ENCODE measurements around the gene CPNE2.
"Not testable (repeated sequence)": the region's sequence is repeated elsewhere in the genome, so short reads cannot be mapped to it uniquely, and the experiment has no call there.

Gene CPNE2

DNA sequence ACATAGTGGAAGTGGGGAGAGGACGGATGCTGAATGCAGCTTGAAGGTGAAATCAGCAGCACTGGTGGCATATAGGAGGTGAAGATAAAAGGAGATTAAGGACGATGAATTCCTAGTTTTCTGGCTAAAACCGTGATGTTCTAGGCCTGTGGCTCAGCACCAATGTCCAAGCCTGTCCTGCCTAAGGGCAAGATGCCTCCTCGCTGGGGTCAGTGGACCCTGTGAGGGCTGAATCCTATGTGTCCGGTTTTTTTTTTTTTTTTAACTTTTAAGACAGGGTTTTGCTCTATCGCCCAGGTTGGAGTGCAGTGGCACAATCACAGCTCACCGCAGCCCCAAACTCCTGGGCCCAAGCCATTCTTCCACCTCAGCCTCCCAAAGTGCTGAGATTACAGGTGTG lies 12.8 kb downstream of the CPNE2 start:
- no peak for DNase-seq
- no peak overlapping the region for H3K4me3 ChIP-seq (ENCODE audit: low read depth, low read length)
- H3K27me3 ChIP-seq (ENCODE audit: insufficient read depth, low read depth, severe bottlenecking): no peaks in the 10 kb centered on the region
- no peaks in the 10 kb centered on the region for H3K36me3 ChIP-seq
- TF ChIP-seq, protein P1, sequence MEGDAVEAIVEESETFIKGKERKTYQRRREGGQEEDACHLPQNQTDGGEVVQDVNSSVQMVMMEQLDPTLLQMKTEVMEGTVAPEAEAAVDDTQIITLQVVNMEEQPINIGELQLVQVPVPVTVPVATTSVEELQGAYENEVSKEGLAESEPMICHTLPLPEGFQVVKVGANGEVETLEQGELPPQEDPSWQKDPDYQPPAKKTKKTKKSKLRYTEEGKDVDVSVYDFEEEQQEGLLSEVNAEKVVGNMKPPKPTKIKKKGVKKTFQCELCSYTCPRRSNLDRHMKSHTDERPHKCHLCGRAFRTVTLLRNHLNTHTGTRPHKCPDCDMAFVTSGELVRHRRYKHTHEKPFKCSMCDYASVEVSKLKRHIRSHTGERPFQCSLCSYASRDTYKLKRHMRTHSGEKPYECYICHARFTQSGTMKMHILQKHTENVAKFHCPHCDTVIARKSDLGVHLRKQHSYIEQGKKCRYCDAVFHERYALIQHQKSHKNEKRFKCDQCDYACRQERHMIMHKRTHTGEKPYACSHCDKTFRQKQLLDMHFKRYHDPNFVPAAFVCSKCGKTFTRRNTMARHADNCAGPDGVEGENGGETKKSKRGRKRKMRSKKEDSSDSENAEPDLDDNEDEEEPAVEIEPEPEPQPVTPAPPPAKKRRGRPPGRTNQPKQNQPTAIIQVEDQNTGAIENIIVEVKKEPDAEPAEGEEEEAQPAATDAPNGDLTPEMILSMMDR (IDR thresholded peaks at IDR 0.05; ENCODE audit: low read depth, low read length): no peak
- H3K9me3 ChIP-seq (ENCODE audit: severe bottlenecking): no peaks in the 10 kb centered on the region
- no peak overlapping the region for H3K27ac ChIP-seq

DNA sequence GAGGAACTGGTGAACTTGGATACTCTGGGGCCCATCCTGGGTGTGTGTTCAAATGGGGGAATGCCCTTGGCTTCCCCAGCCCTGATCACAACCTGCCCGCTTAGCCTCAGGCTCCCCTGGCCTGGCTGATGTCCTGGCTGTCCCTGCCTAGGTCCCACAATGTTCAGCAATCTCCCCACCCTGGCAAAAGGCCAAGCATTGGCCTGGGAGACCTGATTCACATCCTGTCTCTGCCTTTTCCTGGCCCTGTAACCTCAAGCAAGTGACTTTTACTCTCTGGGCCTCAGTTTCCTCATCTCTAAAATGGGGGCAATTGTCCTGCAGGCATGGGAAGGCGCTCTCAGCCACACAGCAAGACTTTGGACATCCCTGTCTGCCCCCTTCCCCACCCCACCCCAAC lies 14.4 kb downstream of the CPNE2 start:
- DNase-seq: no peak
- TF ChIP-seq, protein P1 (IDR thresholded peaks at IDR 0.05; ENCODE audit: low read depth, low read length): no peak
- Histone ChIP-seq H3K36me3 (no peaks in the 10 kb centered on the region), H3K9me3 (ENCODE audit: severe bottlenecking) (no peaks in the 10 kb centered on the region), H3K27ac (no peak overlapping the region), H3K27me3 (ENCODE audit: insufficient read depth, low read depth, severe bottlenecking) (no peaks in the 10 kb centered on the region), H3K4me3 (ENCODE audit: low read depth, low read length) (no peak overlapping the region)

DNA sequence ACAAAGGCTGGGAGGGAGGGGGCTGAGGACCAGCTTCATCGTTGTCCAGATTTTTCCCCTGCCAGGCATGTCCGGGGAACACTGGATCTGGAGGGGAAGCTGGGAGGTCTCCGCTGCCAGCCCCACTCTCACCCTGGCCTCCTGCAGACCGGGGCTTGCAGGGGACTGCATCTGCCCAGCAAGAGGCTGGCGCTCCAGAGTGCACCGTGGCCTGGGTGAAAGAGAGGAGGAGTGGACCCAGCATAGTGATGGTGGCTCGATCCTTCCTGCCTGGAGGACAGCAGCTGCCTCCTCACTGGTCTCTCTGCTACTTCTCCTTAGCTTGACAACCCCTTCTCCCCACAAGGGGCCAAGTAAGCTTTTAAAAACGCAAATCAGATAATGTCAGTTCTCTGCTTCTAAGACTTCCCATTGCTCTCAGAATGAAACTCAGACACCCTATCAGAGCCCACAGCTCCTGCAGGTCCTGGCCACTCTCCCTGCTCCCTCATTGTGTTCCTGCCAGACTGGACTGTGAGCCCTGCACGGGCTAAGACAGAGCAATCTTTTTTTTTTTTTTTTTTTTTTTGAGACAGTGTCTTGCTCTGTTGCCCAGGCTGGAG lies 15.0 kb downstream of the CPNE2 start:
- H3K36me3 ChIP-seq: no peaks in the 10 kb centered on the region
- no peak for DNase-seq
- no peak overlapping the region for H3K27ac ChIP-seq
- H3K27me3 ChIP-seq (ENCODE audit: insufficient read depth, low read depth, severe bottlenecking): no peaks in the 10 kb centered on the region
- no peaks in the 10 kb centered on the region for H3K9me3 ChIP-seq (ENCODE audit: severe bottlenecking)
- no peak overlapping the region for H3K4me3 ChIP-seq (ENCODE audit: low read depth, low read length)
- TF ChIP-seq, protein P1 (IDR thresholded peaks at IDR 0.05; ENCODE audit: low read depth, low read length): no peak

DNA sequence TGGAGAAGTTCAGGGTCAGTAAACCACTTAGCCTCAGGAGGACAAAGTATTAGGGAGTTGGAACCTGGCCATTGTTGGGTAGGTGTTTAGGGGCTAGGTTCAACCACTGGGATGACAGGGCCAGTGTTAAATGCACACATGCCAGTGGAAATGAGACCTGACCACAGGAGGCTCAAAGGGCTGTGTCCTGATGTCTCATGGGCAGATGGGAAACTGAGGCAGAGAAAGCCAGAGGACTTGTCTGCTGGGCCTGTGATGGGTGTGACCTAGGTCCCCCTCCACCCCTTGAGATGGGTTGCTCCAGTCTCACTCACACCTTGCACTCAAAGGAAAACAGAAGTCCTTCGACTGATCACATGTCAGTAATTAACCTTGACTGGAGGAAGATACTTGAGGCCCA lies 16.0 kb downstream of the CPNE2 start:
- DNase-seq: no peak
- Histone ChIP-seq H3K27me3 (ENCODE audit: insufficient read depth, low read depth, severe bottlenecking) (no peaks in the 10 kb centered on the region), H3K27ac (no peak overlapping the region), H3K9me3 (ENCODE audit: severe bottlenecking) (no peaks in the 10 kb centered on the region), H3K4me3 (ENCODE audit: low read depth, low read length) (no peak overlapping the region), H3K36me3 (no peaks in the 10 kb centered on the region)
- TF ChIP-seq, protein P1 (IDR thresholded peaks at IDR 0.05; ENCODE audit: low read depth, low read length): no peak

DNA sequence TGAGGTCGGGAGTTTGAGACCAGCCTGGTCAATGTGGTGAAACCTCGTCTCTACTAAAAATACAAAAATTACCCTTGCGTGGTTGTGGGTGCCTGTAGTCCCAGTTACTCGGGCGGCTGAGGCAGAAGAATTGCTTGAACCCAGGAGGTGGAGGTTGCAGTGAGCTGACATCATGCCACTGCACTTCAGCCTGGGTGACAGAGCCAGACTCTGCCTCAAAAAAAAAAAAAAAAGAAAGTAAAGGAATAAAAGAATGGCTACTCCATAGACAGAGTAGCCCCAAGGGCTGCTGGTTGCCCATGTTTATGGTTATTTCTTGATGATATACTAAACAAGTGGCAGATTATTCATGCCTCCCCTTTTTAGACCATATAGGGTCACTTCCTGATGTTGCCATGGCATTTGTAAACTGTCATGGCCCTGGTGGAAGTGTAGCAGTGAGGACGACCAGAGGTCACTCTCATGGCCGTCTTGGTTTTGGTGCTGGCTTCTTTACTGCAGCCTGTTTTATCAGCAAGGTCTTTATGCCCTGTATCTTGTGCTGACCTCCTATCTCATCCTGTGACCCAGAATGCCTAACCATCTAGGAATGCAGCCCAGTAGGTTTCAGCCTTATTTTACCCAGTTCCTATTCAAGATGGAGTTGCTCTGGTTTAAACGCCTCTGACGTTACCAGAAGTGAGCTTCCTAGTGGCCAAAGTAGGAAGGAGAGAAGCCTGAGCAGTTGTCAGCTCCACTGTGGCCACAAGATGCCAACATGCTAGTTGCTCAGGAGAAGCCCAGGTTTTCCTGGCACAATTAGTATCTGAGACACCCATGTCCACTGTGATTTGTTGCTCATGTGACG lies 17.1 kb downstream of the CPNE2 start:
- not testable (repeated sequence) for DNase-seq; H3K9me3 ChIP-seq (ENCODE audit: severe bottlenecking)

DNA sequence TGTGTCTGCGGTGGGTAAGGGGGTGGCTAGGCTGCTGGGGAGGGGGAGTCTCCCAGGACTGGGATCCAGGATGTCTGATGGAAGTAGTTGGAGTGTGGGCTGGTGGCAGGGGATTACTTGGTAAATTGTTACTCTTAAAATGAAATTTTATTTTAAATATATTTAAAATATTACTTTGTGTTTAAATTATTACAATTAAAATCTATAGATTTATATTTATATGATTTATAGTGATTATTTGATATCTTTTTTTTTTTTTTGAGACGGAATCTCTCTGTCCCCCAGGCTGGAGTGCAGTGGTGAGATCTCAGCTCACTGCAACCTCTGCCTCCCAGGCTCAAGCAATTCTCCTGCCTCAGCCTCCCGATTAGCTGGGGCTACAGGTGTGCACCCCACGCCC lies 18.6 kb downstream of the CPNE2 start:
- DNase-seq: no peak
- H3K9me3 ChIP-seq (ENCODE audit: severe bottlenecking): no peaks in the 10 kb centered on the region
- no peaks in the 10 kb centered on the region for H3K36me3 ChIP-seq
- H3K27me3 ChIP-seq (ENCODE audit: insufficient read depth, low read depth, severe bottlenecking): no peaks in the 10 kb centered on the region
- H3K27ac ChIP-seq: no peak overlapping the region
- no peak overlapping the region for H3K4me3 ChIP-seq (ENCODE audit: low read depth, low read length)
- TF ChIP-seq, protein P1 (IDR thresholded peaks at IDR 0.05; ENCODE audit: low read depth, low read length): no peak

More for the DNA sequence above, 17.1 kb downstream of the CPNE2 start:
- H3K27me3 ChIP-seq (ENCODE audit: insufficient read depth, low read depth, severe bottlenecking); H3K36me3 ChIP-seq; H3K4me3 ChIP-seq (ENCODE audit: low read depth, low read length); H3K27ac ChIP-seq: not testable (repeated sequence)
